DMS53 treated with DMSO at 0.1 percent for 48 hours (cell line): Measurements from ENCODE around the gene ANKRD65.

Experiments used
- DNase-seq: peaks from one replicate; lab custom pipeline; 2025; ENCODE audit not compliant: unreplicated experiment; lab: John Stamatoyannopoulos, UW

The ANKRD65 gene

GRCh38 chr1:1442069-1442770 lies 21.1 kb upstream of the ANKRD65 start:
- DNase-seq = no peak

- peak; percentile 13 for DNase-seq
Observed at GRCh38 chr1:1441002-1441888, 20.2 kb upstream of the ANKRD65 start.

- no peak for DNase-seq
Observed at GRCh38 chr1:1440262-1441001, 19.4 kb upstream of the ANKRD65 start.

GRCh38 chr1:1439546-1440261 lies 18.6 kb upstream of the ANKRD65 start:
- DNase-seq = no peak

GRCh38 chr1:1438531-1439381 lies 17.7 kb upstream of the ANKRD65 start:
- no peak for DNase-seq

- peak; percentile 77 for DNase-seq
Observed at GRCh38 chr1:1437904-1438376, 16.9 kb upstream of the ANKRD65 start.

GRCh38 chr1:1437033-1437903 lies 16.2 kb upstream of the ANKRD65 start:
- no peak for DNase-seq

- DNase-seq = no peak
Observed at GRCh38 chr1:1436630-1437032, 15.6 kb upstream of the ANKRD65 start.

GRCh38 chr1:1435911-1436629 lies 15.0 kb upstream of the ANKRD65 start:
- no peak for DNase-seq

- DNase-seq = peak; percentile 28
Observed at GRCh38 chr1:1435106-1435903, 14.2 kb upstream of the ANKRD65 start, which contains the start of gene VWA1. TSS of gene VWA1 (plus strand) at chr1:1435690. CDS start at chr1:1435749, 59 bp downstream.

- DNase-seq = no peak
Observed at GRCh38 chr1:1434824-1435105, 13.7 kb upstream of the ANKRD65 start.

GRCh38 chr1:1434131-1434823 lies 13.2 kb upstream of the ANKRD65 start:
- no peak for DNase-seq

- DNase-seq = no peak
Observed at GRCh38 chr1:1433804-1434130, 12.7 kb upstream of the ANKRD65 start.

GRCh38 chr1:1432951-1433803 lies 12.1 kb upstream of the ANKRD65 start:
- DNase-seq = peak; percentile 91

- DNase-seq = no peak
Observed at GRCh38 chr1:1432274-1432950, 11.3 kb upstream of the ANKRD65 start.

GRCh38 chr1:1431845-1432273 lies 10.8 kb upstream of the ANKRD65 start:
- no peak for DNase-seq
